ENCODE results near the gene P3R3URF. TPM values are rescaled to one million over a fixed set of nuclear protein-coding genes. Genes with fewer than 3 reads are reported as not detected.

The P3R3URF gene
- polyA plus RNA-seq, 3 donors from 2014 or later: not detected

DNA sequence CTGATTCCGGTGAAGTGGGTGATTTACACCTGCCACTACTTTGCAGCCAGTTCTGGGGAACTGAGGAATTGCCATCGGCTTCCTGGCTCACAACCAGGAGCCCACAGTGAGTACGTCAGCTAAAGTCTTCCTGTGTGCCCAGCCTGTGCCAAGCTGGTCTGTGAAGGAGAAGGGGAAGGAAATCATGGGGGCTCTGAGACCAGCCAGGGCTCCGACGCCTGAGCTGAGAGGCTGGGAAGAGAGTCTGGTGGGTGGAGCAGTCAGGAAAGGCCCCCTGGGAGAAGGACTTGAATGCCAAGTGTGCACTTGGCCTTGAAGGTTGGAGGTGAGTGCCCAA, 28.1 kb upstream of the P3R3URF start:
- peak overlapping the region in 2 of 5 donors; percentile 15 to 77 for H3K4me3 Mint-ChIP-seq
- H3K36me3 Mint-ChIP-seq: no peaks in the 10 kb centered on the region
- H3K9me3 Mint-ChIP-seq: no peaks in the 10 kb centered on the region
- no peak for DNase-seq
- H3K27ac Mint-ChIP-seq: no peak overlapping the region
- peaks cover 9 to 10% of the 10 kb centered on the region in 2 donors for H3K4me1 Mint-ChIP-seq
- peaks cover 3 to 6% (median 4%) of the 10 kb centered on the region in 3 donors for H3K27me3 Mint-ChIP-seq (ENCODE audit: low read depth in 3 of 3)

DNA sequence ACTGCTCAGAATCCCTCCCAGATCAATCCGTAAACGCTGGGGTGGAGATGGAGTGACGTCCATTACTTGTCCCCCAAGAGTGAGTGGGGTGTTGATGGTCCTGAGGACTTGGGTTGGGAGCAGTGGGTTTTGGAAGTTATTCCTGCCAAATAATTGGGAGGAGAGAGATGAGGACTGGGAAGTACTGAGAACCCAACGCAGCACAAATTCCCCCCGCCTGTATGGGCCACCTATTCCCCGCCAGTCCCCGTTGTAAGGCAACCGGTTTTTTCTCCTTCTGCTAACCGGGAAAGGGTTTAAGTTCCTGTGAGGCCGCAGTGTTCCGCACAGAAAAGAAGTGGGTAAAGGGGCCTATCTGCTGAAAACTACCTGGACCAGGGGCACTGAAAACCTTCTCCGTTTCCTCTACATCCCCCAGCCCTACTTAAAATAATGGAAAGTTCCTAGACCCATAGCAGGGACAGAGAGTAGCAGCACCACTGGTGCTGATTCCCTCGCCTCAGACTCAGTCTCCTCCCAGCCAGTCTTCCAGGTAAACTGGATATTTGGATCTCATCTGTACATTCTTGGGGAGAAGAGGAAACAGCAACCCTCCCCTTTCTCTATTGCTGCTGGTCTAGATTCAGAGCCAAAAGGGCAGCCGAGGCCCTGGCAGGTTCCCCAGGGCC, 27.6 kb upstream of the P3R3URF start:
- Mint-ChIP-seq H3K27me3 (ENCODE audit: low read depth in 3 of 3) (peaks cover 3 to 6% (median 4%) of the 10 kb centered on the region in 3 donors), H3K27ac (peak overlapping the region in 1 of 6 donors; percentile 14), H3K4me1 (peaks cover 12 to 15% of the 10 kb centered on the region in 2 donors), H3K9me3 (no peaks in the 10 kb centered on the region), H3K4me3 (peak overlapping the region; percentile 15 to 77 (median 59)), H3K36me3 (no peaks in the 10 kb centered on the region)
- DNase-seq: no peak

DNA sequence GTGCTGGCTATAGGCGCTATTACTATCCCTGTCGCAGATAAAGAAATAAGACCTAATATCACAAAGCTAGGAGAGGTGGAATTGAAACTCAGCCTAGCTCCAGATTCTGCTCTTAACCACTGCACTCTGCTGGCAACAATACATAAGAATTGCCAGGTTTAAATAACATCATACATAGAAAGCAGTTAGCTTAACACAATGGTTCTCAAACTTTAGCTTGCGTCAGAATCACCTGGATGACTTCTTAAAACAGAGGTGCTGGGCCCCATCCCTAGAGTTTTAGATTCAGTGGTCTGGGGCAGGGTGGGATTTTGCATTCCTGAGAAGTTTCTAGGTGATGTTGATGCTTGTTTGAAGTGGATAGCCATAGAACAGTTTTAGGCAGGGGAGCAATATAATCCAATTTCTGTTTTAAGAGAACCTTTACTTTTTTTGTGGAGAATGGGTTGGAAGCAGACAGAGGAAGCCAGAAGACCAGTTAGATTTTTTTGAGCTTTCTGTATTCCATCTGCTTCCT, 23.0 kb upstream of the P3R3URF start:
- Mint-ChIP-seq H3K27me3 (ENCODE audit: low read depth in 3 of 3) (peaks cover 1 to 6% (median 5%) of the 10 kb centered on the region in 3 donors), H3K4me1 (peaks cover 26 to 30% of the 10 kb centered on the region in 2 donors), H3K9me3 (no peaks in the 10 kb centered on the region), H3K36me3 (peaks cover 0 to 13% (median 4%) of the 10 kb centered on the region in 3 donors), H3K4me3 (peak overlapping the region in 4 of 5 donors; percentile 58 to 83 (median 77)), H3K27ac (peak overlapping the region in 1 of 6 donors; percentile 12)
- no peak for DNase-seq

DNA sequence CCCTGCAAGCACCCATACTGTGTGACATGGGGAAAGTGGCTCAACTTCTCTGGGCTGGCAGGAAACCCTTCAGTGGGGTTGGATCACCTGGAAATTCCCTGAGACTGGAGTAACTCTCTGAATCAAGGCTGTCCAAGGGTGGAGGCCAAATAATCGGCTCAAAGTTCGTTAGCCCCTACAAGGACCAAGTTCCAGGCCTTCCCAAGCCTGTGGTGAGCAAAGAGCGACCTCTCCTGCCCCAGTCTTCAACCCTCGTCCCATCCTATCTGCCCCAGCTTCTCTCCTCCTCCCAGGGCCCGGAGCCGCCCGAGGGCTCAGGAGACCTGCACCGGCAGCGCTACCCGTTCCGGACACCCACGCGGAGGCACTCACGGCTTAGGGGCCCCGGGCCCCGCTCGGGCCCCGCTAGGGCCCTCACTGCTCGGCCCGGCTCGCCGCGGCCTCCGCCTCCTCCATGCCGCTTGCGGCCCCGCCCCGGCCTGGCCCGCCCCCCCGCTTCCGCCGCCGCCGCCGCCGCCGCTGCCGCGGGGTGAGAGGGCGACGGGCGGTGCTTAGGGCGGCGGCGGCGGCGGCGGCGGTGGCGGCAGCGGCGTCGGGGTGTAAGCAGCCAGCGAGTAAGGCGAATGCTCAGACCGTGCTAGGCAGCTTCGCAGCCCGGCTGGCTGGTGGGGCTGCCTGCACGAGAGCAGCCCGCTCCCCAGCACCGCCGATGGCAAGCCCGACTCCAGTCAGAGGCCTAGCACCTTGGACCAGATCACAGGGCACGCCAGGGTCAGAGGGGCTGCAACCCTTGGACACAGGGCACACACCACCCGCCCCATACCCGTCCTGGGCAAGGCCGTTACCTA, 21.9 kb upstream of the P3R3URF start, which contains the start of gene POMGNT1:
Gene POMGNT1, minus strand, starts transcription at position 471 of the 848 bp plus-strand sequence. CDS start 613 bp downstream, outside the sequence.
- Mint-ChIP-seq H3K4me3 (peak within 1 kb of the TSS; percentile 81 to 84 (median 83)), H3K4me1 (peaks cover 26 to 28% of the 10 kb centered on the region in 2 donors), H3K27ac (peak within 1 kb of the TSS; percentile 37 to 90 (median 80)), H3K36me3 (peaks cover 0 to 13% (median 4%) of the 10 kb centered on the region in 3 donors), H3K9me3 (no peaks in the 10 kb centered on the region), H3K27me3 (ENCODE audit: low read depth in 3 of 3) (peaks cover 1 to 6% (median 4%) of the 10 kb centered on the region in 3 donors)
- peak; percentile 73 to 78 (median 76) for DNase-seq

DNA sequence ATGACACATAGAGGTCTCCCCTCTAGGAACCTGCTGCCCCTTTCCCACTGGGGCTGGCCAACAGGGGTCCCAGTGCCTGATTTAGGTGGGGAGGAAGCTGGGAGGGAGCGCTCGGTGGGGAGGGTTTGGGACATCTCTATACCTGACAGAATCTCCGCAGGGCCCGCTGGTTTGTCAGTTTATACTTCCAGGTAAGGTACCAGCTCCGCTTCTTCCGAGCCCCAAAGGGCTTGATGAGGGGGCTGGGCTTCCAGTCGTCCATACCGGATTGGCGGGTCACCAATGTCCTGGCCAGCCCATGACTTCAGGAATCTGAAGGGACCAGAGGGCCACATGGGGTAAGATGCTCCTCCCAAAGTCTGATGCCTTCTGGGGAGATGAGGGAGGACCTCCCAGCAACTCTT, 21.3 kb upstream of the P3R3URF start:
- Mint-ChIP-seq H3K9me3 (no peaks in the 10 kb centered on the region), H3K4me1 (peaks cover 19 to 23% of the 10 kb centered on the region in 2 donors), H3K27ac (peak overlapping the region in 5 of 6 donors; percentile 26 to 90 (median 48)), H3K27me3 (ENCODE audit: low read depth in 3 of 3) (peaks cover under 1 to 2% (median 1%) of the 10 kb centered on the region in 3 donors), H3K4me3 (peak overlapping the region; percentile 79 to 84 (median 82)), H3K36me3 (peaks cover 4 to 16% (median 8%) of the 10 kb centered on the region in 3 donors)
- no peak for DNase-seq

DNA sequence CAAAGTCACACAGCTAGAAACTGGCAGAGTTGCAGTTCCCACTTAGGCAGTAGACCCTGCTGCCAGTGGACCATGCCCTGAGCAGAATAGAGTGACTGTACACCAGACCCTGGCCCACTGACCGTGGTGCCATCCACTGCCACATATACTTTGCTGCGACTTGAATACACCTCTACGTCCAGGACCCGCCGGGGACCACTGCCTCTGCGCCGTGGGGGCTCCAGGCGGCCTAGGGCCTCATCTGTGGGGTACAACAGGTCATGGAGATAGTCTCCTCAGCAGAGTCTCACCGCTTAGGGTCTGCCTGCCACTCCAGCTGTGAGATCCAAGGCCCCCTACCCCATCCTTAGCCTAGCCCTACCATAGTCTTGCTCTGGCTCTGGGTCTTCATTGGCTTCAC, 20.3 kb upstream of the P3R3URF start:
- Mint-ChIP-seq H3K4me3 (peak overlapping the region in 4 of 5 donors; percentile 26 to 84 (median 54)), H3K9me3 (no peaks in the 10 kb centered on the region), H3K4me1 (peaks cover 17 to 23% of the 10 kb centered on the region in 2 donors), H3K27me3 (ENCODE audit: low read depth in 3 of 3) (peaks cover 0 to 2% (median 1%) of the 10 kb centered on the region in 3 donors), H3K36me3 (peaks cover 4 to 17% (median 9%) of the 10 kb centered on the region in 3 donors), H3K27ac (no peak overlapping the region)
- no peak for DNase-seq

DNA sequence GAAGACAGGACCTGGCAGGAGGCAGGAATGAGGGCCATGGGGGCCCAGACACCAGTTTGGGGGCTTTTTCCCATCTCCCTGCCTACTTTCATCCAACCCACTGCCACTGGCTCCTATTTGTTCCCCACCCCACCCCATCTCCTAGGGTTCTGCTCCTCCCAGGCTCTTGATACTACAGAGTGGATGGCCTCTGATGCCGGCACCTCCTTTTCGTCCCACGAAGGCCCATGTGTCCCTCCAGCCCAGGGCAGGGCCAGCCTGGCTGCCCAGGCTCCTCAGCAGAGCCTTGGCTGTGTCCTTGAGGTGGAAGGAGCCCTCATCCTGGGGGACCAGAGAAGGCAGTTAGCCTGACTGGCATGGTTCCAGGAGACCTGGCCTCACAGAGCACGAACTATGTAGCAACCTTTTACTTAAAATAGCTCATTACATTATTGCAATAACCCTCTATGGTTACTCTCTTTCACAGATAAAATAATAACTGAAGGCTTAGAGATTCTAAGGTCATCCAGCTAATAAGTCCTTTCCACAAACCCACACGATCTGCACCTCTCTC, 18.4 kb upstream of the P3R3URF start:
- Mint-ChIP-seq H3K27ac (no peak overlapping the region), H3K4me1 (peaks cover 17 to 23% of the 10 kb centered on the region in 2 donors), H3K4me3 (no peak overlapping the region), H3K9me3 (no peaks in the 10 kb centered on the region), H3K36me3 (peaks cover 12 to 22% (median 18%) of the 10 kb centered on the region in 3 donors), H3K27me3 (ENCODE audit: low read depth in 3 of 3) (peaks cover 0 to 2% (median 0%) of the 10 kb centered on the region in 3 donors)
- no peak for DNase-seq

DNA sequence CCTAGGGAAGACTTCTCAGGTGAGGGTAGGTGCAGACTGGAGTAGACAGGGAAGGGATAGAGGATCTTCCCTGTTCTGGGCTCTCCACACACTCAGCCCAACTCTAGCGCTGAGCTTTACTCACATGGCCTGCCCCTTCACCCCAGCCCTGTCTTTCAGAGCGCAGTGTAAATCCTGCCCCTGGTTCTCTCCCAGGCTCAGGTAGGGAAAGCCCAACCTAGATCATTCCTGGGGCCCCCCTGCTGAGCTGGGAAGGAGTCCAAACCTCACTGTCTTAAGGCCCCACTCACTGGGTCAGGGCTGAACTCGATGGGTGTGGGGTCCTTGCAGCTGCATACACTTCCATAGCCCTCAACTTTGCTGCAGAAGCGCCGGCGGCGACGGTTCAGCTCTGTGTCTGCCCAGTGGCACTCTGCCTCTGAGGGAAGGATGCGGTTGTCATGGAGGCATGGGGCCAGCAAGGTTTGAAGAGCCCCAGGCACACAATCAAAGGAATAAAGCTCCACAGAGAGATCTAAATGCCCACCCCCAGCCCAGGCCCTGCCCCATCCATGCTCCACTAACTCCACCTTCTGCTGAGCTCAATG, 17.8 kb upstream of the P3R3URF start:
- H3K27me3 Mint-ChIP-seq (ENCODE audit: low read depth in 3 of 3): peaks cover 0 to 2% (median 0%) of the 10 kb centered on the region in 3 donors
- H3K4me3 Mint-ChIP-seq: no peak overlapping the region
- H3K4me1 Mint-ChIP-seq: peaks cover 13 to 21% of the 10 kb centered on the region in 2 donors
- H3K36me3 Mint-ChIP-seq: peaks cover 17 to 28% (median 22%) of the 10 kb centered on the region in 3 donors
- no peaks in the 10 kb centered on the region for H3K9me3 Mint-ChIP-seq
- no peak for DNase-seq
- peak overlapping the region in 1 of 6 donors; percentile 39 for H3K27ac Mint-ChIP-seq

DNA sequence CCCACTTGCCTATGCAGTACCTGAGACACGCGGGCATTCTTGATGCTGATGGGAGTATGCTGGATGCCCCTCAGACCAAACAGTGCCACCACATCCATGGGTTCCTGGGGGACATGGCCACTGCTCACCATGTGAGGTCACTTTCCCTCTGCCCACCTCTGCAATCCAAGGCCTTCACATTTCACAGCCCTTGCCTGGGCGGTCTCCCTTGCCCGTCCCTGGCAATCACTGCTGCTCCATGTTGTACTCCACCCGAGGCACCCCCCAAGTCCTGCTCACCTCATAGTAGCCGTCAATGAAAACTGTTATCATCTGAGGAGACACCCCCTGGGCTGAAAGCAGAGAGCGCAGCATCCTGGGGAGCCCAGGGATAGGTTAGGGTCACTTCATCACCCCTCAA, 17.0 kb upstream of the P3R3URF start:
- no peak for DNase-seq
- Mint-ChIP-seq H3K27me3 (ENCODE audit: low read depth in 3 of 3) (no peaks in the 10 kb centered on the region), H3K27ac (no peak overlapping the region), H3K36me3 (peaks cover 18 to 29% (median 22%) of the 10 kb centered on the region in 3 donors), H3K4me3 (no peak overlapping the region), H3K9me3 (no peaks in the 10 kb centered on the region), H3K4me1 (peaks cover 5 to 16% of the 10 kb centered on the region in 2 donors)

DNA sequence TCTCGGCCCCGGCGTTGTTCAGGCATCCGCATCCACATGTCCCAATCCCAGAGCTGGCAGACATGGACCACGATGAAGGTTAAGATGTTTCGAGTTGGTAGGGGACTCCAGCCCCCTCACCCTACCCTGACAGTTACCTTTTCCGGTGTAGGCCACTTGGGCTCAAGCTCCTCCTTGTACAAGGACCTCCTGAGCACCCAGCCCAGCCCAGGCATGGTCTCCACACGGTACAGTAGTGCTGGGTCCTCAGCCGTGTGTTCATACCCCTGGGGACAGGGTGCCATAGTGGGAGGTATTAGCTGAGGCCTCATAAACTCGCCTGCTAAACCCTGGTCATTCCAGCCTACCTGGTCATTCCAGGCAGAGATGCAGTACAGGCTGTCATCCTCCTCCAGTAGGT, 15.9 kb upstream of the P3R3URF start:
- Mint-ChIP-seq H3K36me3 (peaks cover 22 to 37% (median 26%) of the 10 kb centered on the region in 3 donors), H3K27ac (no peak overlapping the region), H3K9me3 (no peaks in the 10 kb centered on the region), H3K4me3 (no peak overlapping the region), H3K4me1 (peaks cover 2 to 9% of the 10 kb centered on the region in 2 donors), H3K27me3 (ENCODE audit: low read depth in 3 of 3) (no peaks in the 10 kb centered on the region)
- DNase-seq: no peak

DNA sequence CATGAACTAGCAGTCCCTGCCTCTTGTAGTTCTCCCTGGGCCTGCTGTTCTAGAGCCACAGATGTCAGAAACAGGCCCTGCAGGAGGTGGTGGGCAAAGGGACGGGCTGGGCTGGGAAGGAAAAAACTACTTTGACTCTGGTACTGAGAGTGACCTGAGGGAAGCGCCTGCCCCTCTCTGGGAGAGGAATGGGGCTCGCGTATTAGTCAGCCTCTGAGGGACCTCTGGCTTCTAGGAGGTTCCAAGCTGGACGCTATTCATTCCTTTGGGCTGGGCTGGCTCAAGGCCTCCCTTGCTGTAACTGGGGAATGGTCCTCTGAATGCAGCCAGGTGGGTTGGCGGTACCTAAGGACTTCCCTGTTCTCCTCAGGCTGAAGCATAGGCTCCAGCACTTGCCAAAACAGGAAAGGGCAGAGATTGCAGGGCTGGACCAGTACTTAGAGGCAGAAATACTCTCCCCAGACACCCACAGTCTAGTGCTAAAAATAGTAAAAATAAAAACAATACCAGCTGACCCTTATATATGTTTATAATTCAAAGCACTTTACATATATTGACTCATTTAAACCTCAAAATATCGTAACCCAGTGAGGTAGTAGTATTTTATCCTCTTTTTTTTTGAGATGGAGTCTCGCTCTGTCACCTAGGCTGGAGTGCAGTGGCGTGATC, 14.9 kb upstream of the P3R3URF start:
- no peaks in the 10 kb centered on the region for H3K27me3 Mint-ChIP-seq (ENCODE audit: low read depth in 3 of 3)
- H3K9me3 Mint-ChIP-seq: no peaks in the 10 kb centered on the region
- no peak overlapping the region for H3K4me3 Mint-ChIP-seq
- peaks cover 0 to 2% of the 10 kb centered on the region in 2 donors for H3K4me1 Mint-ChIP-seq
- no peak for DNase-seq
- H3K27ac Mint-ChIP-seq: no peak overlapping the region
- H3K36me3 Mint-ChIP-seq: peaks cover 22 to 34% (median 26%) of the 10 kb centered on the region in 3 donors

DNA sequence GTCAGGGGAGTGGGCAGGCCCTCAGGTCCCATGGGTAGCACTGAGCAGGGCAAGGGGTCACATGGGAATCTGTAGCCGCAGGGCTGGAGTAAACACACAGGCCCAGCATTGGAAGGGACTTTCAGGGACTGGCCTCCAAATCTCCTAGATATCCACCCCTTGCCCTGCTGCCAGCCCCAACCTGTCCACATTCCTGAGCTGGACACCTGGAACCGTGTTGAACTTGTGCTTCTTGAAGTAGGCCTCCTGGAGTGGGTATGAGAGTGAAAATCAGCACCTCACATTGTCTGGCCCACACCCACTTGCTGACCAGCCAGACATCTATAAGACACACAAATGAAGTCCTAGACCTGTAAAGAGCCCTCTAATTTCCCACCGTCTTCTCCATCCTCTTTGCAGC, 14.3 kb upstream of the P3R3URF start:
- H3K36me3 Mint-ChIP-seq: peaks cover 22 to 30% (median 26%) of the 10 kb centered on the region in 3 donors
- DNase-seq: no peak
- H3K4me3 Mint-ChIP-seq: no peak overlapping the region
- H3K27ac Mint-ChIP-seq: no peak overlapping the region
- no peaks in the 10 kb centered on the region for H3K9me3 Mint-ChIP-seq
- no peaks in the 10 kb centered on the region for H3K27me3 Mint-ChIP-seq (ENCODE audit: low read depth in 3 of 3)
- H3K4me1 Mint-ChIP-seq: peaks cover 0 to 3% of the 10 kb centered on the region in 2 donors
